HEK293T (cell line): Measurements from ENCODE around the gene PPY.

ENCODE experiments used
- BHLHE40 ChIP-seq: fragments of 450-650 bp; IDR thresholded peaks from 2 replicates; pipeline ENCODE4 v1.6.1; 2016; ENCODE audit warnings: mild to moderate bottlenecking, moderate library complexity, borderline replicate concordance
- CTBP1 ChIP-seq: fragments of 450-650 bp; IDR thresholded peaks from 2 replicates; pipeline ENCODE4 v1.6.1; 2016; ENCODE audit warnings: borderline replicate concordance
- ELF4 ChIP-seq: fragments of 450-650 bp; IDR thresholded peaks from 2 replicates; pipeline ENCODE4 v1.6.1; 2017; ENCODE audit warnings: antibody characterized with exemption
- FOXA1 ChIP-seq: fragments of 450-650 bp; IDR thresholded peaks from 2 replicates; pipeline ENCODE4 v1.6.1; 2016; ENCODE audit warnings: mild to moderate bottlenecking
- FOXK2 ChIP-seq: fragments of 450-650 bp; IDR thresholded peaks from 2 replicates; pipeline ENCODE4 v1.6.1; 2016; ENCODE audit warnings: mild to moderate bottlenecking
- FOXM1 ChIP-seq: fragments of 450-650 bp; IDR thresholded peaks from 2 replicates; pipeline ENCODE4 v1.6.1; 2017; ENCODE audit warnings: mild to moderate bottlenecking, borderline replicate concordance
- HDGF ChIP-seq: fragments of 450-650 bp; IDR thresholded peaks from 2 replicates; pipeline ENCODE4 v1.6.1; 2017; ENCODE audit warnings: antibody characterized with exemption, borderline replicate concordance
- L3MBTL2 ChIP-seq: fragments of 450-650 bp; conservative IDR thresholded peaks from 2 replicates; pipeline ENCODE4 v1.6.1; 2016; ENCODE audit warnings: mild to moderate bottlenecking
- LEF1 ChIP-seq: fragments of 450-650 bp; IDR thresholded peaks from 2 replicates; pipeline ENCODE4 v1.6.1; 2017; ENCODE audit warnings: mild to moderate bottlenecking, borderline replicate concordance
- NFRKB ChIP-seq: fragments of 450-650 bp; IDR thresholded peaks from 2 replicates; pipeline ENCODE4 v1.6.1; 2016; ENCODE audit warnings: mild to moderate bottlenecking, moderate library complexity
- SP1 ChIP-seq: fragments of 450-650 bp; IDR thresholded peaks from 2 replicates; pipeline ENCODE4 v1.6.1; 2017
- SUZ12 ChIP-seq: fragments of 450-650 bp; IDR thresholded peaks from 2 replicates; pipeline ENCODE4 v1.6.1; 2016; ENCODE audit warnings: mild to moderate bottlenecking
- TARDBP ChIP-seq: fragments of 450-650 bp; IDR thresholded peaks from 2 replicates; pipeline ENCODE4 v1.6.1; 2016
- ZNF384 ChIP-seq: fragments of 450-650 bp; IDR thresholded peaks from 2 replicates; pipeline ENCODE4 v1.6.1; 2016

DNA sequence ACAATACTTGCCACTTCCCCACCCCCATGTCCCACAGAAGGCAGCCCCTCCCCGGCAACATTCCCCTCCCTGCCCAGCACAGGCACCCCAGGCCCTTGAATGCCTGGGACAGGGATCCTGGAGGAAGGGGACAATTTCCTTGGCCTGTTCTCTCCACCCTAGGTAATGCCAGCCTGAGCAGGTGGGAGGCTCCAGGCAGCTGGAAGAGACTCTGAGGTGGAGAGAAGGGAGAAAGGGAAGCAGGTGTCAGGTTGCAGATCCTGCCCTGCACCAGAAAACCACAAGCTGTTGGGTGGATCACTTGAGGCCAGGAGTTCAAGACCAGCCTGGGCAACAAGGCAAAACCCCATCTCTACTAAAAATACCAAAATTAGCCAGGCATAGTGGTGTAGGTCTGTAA lies 43.8 kb downstream of the PPY start:
- TF ChIP-seq BHLHE40 (no peak), ZNF384 (no peak), ELF4 (no peak), FOXM1 (no peak), TARDBP (no peak), L3MBTL2 (no peak), FOXK2 (no peak), SUZ12 (no peak), NFRKB (no peak), SP1 (no peak), LEF1 (no peak), CTBP1 (no peak), HDGF (no peak), FOXA1 (no peak)
